ENCODE data around the gene IRF2BP2. TPM values are rescaled to one million over a fixed set of nuclear protein-coding genes. Genes with fewer than 3 reads are reported as not detected.
"Not testable (repeated sequence)": the region's sequence is repeated elsewhere in the genome, so short reads cannot be mapped to it uniquely, and the experiment has no call there.

IRF2BP2 gene
- total and polyA plus RNA-seq, 7 donors, result 53.6 to 116 (median 73.4) TPM

DNA sequence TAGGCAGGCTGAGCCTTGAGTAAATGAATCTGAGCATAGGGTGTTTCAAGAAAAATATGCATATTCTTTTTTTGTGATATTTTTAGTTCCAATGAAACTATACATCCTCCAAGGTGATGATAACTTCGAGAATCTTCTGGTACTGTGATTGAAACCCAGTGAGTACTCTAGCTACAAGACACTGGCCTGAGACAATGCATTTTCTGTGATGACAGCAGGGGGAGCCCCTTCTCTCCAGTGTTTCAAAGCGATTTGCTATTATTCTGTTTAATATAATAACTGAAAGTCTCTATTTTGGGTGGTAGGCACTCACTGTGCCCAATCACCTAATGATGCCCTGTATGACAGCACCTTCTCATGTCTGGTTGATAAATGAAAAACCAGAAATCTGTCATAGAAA, 12.1 kb downstream of the IRF2BP2 start:
- Histone ChIP-seq H3K36me3 (ENCODE audit: insufficient read depth in 1 of 2, low read depth in 1 of 2) (no peaks in the 10 kb centered on the region), H3K27me3 (ENCODE audit: insufficient read depth in 3 of 3, low read length in 2 of 3) (no peaks in the 10 kb centered on the region), H3K27ac (peak overlapping the region; percentile 99), H3K9me3 (no peaks in the 10 kb centered on the region), H3K4me1 (peaks cover 41% of the 10 kb centered on the region), H3K4me3 (no peak overlapping the region)
- WGBS, 3 donors, result 44 to 62% (median 50%) methylated on average over 2 of the region's 2 CpGs
- intact Hi-C loops (cut with DNase I), result loop anchor here in 1 of 2 donors (5.0 kb wide), 1 partner anchor 484 kb away; no protein-coding TSS in a partner anchor
- ATAC-seq, result no peak
- DNase-seq, result no peak
- TF ChIP-seq, protein P1, sequence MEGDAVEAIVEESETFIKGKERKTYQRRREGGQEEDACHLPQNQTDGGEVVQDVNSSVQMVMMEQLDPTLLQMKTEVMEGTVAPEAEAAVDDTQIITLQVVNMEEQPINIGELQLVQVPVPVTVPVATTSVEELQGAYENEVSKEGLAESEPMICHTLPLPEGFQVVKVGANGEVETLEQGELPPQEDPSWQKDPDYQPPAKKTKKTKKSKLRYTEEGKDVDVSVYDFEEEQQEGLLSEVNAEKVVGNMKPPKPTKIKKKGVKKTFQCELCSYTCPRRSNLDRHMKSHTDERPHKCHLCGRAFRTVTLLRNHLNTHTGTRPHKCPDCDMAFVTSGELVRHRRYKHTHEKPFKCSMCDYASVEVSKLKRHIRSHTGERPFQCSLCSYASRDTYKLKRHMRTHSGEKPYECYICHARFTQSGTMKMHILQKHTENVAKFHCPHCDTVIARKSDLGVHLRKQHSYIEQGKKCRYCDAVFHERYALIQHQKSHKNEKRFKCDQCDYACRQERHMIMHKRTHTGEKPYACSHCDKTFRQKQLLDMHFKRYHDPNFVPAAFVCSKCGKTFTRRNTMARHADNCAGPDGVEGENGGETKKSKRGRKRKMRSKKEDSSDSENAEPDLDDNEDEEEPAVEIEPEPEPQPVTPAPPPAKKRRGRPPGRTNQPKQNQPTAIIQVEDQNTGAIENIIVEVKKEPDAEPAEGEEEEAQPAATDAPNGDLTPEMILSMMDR (IDR thresholded peaks at IDR 0.05), result peak; percentile 62

- DNase-seq, result no peak
- H3K9me3 ChIP-seq, result no peaks in the 10 kb centered on the region
- WGBS, 3 donors, result 93 to 99% (median 95%) methylated on average over 2 of the region's 2 CpGs
- intact Hi-C loops (cut with DNase I), result loop anchor here in 1 of 2 donors (5.0 kb wide), 1 partner anchor 486 kb away; no protein-coding TSS in a partner anchor
- no peaks in the 10 kb centered on the region for H3K27me3 ChIP-seq (ENCODE audit: insufficient read depth in 3 of 3, low read length in 2 of 3)
- TF ChIP-seq, protein P1 (IDR thresholded peaks at IDR 0.05), result no peak
- ATAC-seq, result no peak
- H3K36me3 ChIP-seq (ENCODE audit: insufficient read depth in 1 of 2, low read depth in 1 of 2), result no peaks in the 10 kb centered on the region
- H3K4me3 ChIP-seq, result no peak overlapping the region
- no peak overlapping the region for H3K27ac ChIP-seq
- peaks cover 21% of the 10 kb centered on the region for H3K4me1 ChIP-seq
Observed at GRCh38 chr1:234595899-234596298, 14.1 kb downstream of the IRF2BP2 start.

DNA sequence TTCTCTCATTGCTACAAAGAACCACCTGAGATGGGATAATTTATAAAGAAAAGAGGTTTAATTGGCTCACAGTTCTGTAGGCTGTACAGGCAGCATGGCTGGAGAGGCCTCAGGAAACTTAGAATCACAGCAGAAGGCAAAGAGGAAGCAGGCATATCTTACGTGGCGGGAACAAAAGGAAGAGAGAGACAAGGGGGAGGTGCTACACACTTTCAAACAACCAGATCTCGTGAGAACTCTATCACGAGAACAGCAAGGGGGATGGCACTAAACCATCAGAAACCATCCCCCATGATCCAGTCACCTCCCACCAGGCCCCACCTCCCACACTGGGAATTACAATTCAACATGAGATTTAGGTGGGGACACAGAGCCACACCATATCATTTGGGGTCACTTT, 15.4 kb downstream of the IRF2BP2 start:
- intact Hi-C loops (cut with DNase I), result loop anchor here in 1 of 2 donors (5.0 kb wide), 1 partner anchor 97 kb away; no protein-coding TSS in a partner anchor
- not testable (repeated sequence) for H3K36me3 ChIP-seq (ENCODE audit: insufficient read depth in 1 of 2, low read depth in 1 of 2); H3K27me3 ChIP-seq (ENCODE audit: insufficient read depth in 3 of 3, low read length in 2 of 3); ATAC-seq; H3K27ac ChIP-seq; DNase-seq; H3K4me3 ChIP-seq; H3K9me3 ChIP-seq
- 85 to 93% (median 90%) methylated on average over 4 of the region's 4 CpGs for WGBS, 3 donors
- H3K4me1 ChIP-seq, result peaks cover 25% of the 10 kb centered on the region

DNA sequence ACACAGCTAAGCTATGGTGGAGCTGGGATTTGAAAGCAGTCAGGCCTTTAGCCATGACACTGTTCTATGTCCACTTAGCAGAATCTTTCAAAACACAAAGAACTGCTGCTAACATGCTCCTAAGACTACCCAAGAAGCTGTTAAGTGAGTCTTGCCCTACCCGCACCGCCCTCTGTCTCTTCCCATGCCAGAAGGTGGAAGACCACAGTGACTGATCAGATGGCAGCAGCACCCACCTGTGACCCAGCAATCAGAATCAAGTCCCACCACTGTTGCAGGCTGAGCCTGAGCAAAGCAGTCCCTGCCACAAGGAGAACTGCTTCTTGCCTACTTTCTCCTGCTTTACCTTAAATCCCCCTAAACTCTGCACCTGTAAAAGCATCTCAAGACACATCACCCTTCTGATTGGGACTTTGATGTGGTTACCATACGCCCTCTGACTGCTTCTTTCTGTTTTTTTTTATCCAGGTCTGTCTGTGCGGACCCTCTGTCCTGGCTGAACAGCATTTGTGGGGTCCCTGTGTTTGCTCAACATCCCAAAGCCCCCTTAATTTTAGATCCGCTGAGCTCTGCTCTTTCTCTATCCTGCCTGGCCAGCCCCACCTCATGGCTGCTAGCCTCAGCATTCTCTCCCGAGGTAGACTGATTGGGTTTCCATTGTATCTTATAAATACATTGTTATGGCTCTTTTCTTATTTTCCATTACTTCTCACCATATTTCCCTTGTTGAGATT, 16.0 kb downstream of the IRF2BP2 start:
- DNase-seq, result no peak
- H3K27ac ChIP-seq, result no peak overlapping the region
- H3K4me3 ChIP-seq, result no peak overlapping the region
- no peaks in the 10 kb centered on the region for H3K27me3 ChIP-seq (ENCODE audit: insufficient read depth in 3 of 3, low read length in 2 of 3)
- no peaks in the 10 kb centered on the region for H3K9me3 ChIP-seq
- TF ChIP-seq, protein P1 (IDR thresholded peaks at IDR 0.05), result no peak
- no peaks in the 10 kb centered on the region for H3K36me3 ChIP-seq (ENCODE audit: insufficient read depth in 1 of 2, low read depth in 1 of 2)
- intact Hi-C loops (cut with DNase I), result loop anchor here in 1 of 2 donors (5.0 kb wide), 1 partner anchor 97 kb away; no protein-coding TSS in a partner anchor
- WGBS, 3 donors, result 84 to 97% (median 92%) methylated on average over 6 of the region's 6 CpGs
- peaks cover 20% of the 10 kb centered on the region for H3K4me1 ChIP-seq
- ATAC-seq, result no peak

- Histone ChIP-seq H3K4me1 (peaks cover 11% of the 10 kb centered on the region), H3K27me3 (ENCODE audit: insufficient read depth in 3 of 3, low read length in 2 of 3) (no peaks in the 10 kb centered on the region), H3K27ac (no peak overlapping the region), H3K4me3 (no peak overlapping the region), H3K36me3 (ENCODE audit: insufficient read depth in 1 of 2, low read depth in 1 of 2) (no peaks in the 10 kb centered on the region), H3K9me3 (no peaks in the 10 kb centered on the region)
- ATAC-seq (no peak), DNase-seq (no peak)
- TF ChIP-seq, protein P1 (IDR thresholded peaks at IDR 0.05), result no peak
- WGBS, 3 donors, result 95 to 99% (median 97%) methylated on average over 7 of the region's 7 CpGs
- intact Hi-C loops (cut with DNase I), result loop anchor here in 1 of 2 donors (5.0 kb wide), 1 partner anchor 96 kb away; no protein-coding TSS in a partner anchor
Observed at GRCh38 chr1:234593109-234593508, 16.9 kb downstream of the IRF2BP2 start.
